HepG2 (cell line): Measurements from ENCODE around the gene ARMH4. TPM values are rescaled to one million over a fixed set of nuclear protein-coding genes. Genes with fewer than 3 reads are reported as not detected.

Experiments
- ATAC-seq: fragments of 200-7000 bp; cut with Tn5 transposase; 3 replicates; pipeline ENCODE4 v1.9.1; 2020; ENCODE audit warnings: mild to moderate bottlenecking, moderate library complexity
- BruUV-seq: library from RNA; stranded (reverse); fragments of 400-500 nt; replicated peaks from 2 replicates; lab custom pipeline; 2021; lab: Mats Ljungman, UMichigan
- CTCF ChIA-PET: fragments of 300-600 bp; formaldehyde crosslinking; extraction: SDS; loops from one replicate; lab custom pipeline; 2021; ENCODE audit warnings: low total read pairs, inconsistent platforms, low intra/inter-chr PET ratio; lab: Yijun Ruan, JAX
- POLR2A ChIA-PET: fragments of 350-600 bp; sonication (Branson Sonifier 250); formaldehyde crosslinking; loops from one replicate; lab custom pipeline; 2020; ENCODE audit warnings: antibody characterized with exemption, inconsistent platforms; lab: Yijun Ruan, JAX
- DNase-seq: peaks from one replicate; pipeline ENCODE4 v3.0.0-alpha.2; 2015; ENCODE audit warnings: low spot score
- FAIRE-seq: peaks from 3 replicates; lab custom pipeline; 2011; peaks lifted over from hg19 to GRCh38; lab: Jason Lieb, UNC
- H2AFZ ChIP-seq: one replicate; pipeline ENCODE4 v1.6.1; 2011; ENCODE audit warnings: low read length, inconsistent platforms
- H3K27ac ChIP-seq: fragments of 300-600 bp; 3 replicates; pipeline ENCODE4 v1.8.0; 2011; ENCODE audit warnings: mixed run types, mild to moderate bottlenecking, mixed read lengths, low read length, inconsistent platforms; ENCODE audit not compliant: insufficient read depth; ENCODE audit errors: extremely low read length
- H3K27me3 ChIP-seq, 2 experiments: fragments of 200-600 bp in 1 of 2; 2 replicates in 1 of 2; 3 replicates in 1 of 2; pipeline versions ENCODE4 v1.6.0 to v1.8.0; 2011; ENCODE audit warnings: low read length in 2 of 2, mild to moderate bottlenecking in 2 of 2, moderate library complexity in 2 of 2, inconsistent platforms in 1 of 2; ENCODE audit not compliant: insufficient read depth in 2 of 2, control insufficient read depth in 1 of 2
- H3K36me3 ChIP-seq, 2 experiments: fragments of 200-600 bp in 1 of 2; replicated peaks in 1 of 2; 2 replicates in 1 of 2; 3 replicates in 1 of 2; pipeline versions ENCODE4 v1.5.1 to v1.8.0; 2011; ENCODE audit warnings: low read length in 2 of 2, inconsistent platforms in 1 of 2; ENCODE audit not compliant: insufficient read depth in 2 of 2, control insufficient read depth in 1 of 2
- H3K4me1 ChIP-seq: 2 replicates; pipeline ENCODE4 v1.5.1; 2012; ENCODE audit warnings: low read length, inconsistent platforms; ENCODE audit not compliant: insufficient read depth
- H3K4me2 ChIP-seq: 2 replicates; pipeline ENCODE4 v1.6.0; 2011; ENCODE audit warnings: low read depth, low read length, inconsistent platforms
- H3K4me3 ChIP-seq, 3 experiments: fragments of 200-600 bp in 1 of 3; sonication (generic), shearing (Covaris generic) in 1 of 3; replicated peaks in 1 of 3; 2 replicates each; pipeline ENCODE4 v1.5.1; 2011 to 2016; ENCODE audit warnings: low read length in 3 of 3, inconsistent platforms in 2 of 3, low read depth in 2 of 3, mild to moderate bottlenecking in 2 of 3, control low read depth in 1 of 3, mixed read lengths in 1 of 3; ENCODE audit not compliant: insufficient read depth in 1 of 3
- H3K79me2 ChIP-seq: one replicate; pipeline ENCODE4 v1.6.1; 2011; ENCODE audit warnings: low read length, inconsistent platforms; ENCODE audit not compliant: insufficient read depth
- H3K9ac ChIP-seq: 2 replicates; pipeline ENCODE4 v1.6.0; 2011; ENCODE audit warnings: mild to moderate bottlenecking, low read depth, low read length, inconsistent platforms; ENCODE audit not compliant: insufficient read depth
- H3K9me3 ChIP-seq: 2 replicates; pipeline ENCODE4 v1.5.1; 2012; ENCODE audit warnings: mild to moderate bottlenecking, low read length
- H4K20me1 ChIP-seq: 2 replicates; pipeline ENCODE4 v1.6.0; 2011; ENCODE audit warnings: inconsistent platforms, mild to moderate bottlenecking, low read length, moderate library complexity; ENCODE audit not compliant: insufficient read depth
- ARNT2 ChIP-seq: sonication (generic); formaldehyde crosslinking; IDR thresholded peaks from 2 replicates; pipeline ENCODE4 v1.8.0; 2022; ENCODE audit warnings: mild to moderate bottlenecking, low read depth, missing genetic modification reagents, moderate library complexity
- CBX5 ChIP-seq: sonication (generic); formaldehyde crosslinking; IDR thresholded peaks from 2 replicates; pipeline ENCODE4 v1.4.0; 2020; ENCODE audit warnings: missing genetic modification reagents, borderline replicate concordance
- CEBPB ChIP-seq: IDR thresholded peaks from 2 replicates; pipeline ENCODE4 v1.6.1; 2011; ENCODE audit warnings: low read depth, low read length, improper control_type of control experiment, borderline replicate concordance
- EED ChIP-seq: sonication (generic); formaldehyde crosslinking; IDR thresholded peaks from 2 replicates; pipeline ENCODE4 v1.5.0; 2020; ENCODE audit warnings: mild to moderate bottlenecking, missing genetic modification reagents
- MAFG ChIP-seq: sonication (generic); formaldehyde crosslinking; IDR thresholded peaks from 2 replicates; pipeline ENCODE4 v1.5.1; 2020; ENCODE audit warnings: mild to moderate bottlenecking, missing genetic modification reagents
- MEIS2 ChIP-seq: sonication (generic); formaldehyde crosslinking; IDR thresholded peaks from 2 replicates; pipeline ENCODE4 v1.9.0; 2021; ENCODE audit warnings: mild to moderate bottlenecking, missing genetic modification reagents
- NCOA5 ChIP-seq: sonication (generic); formaldehyde crosslinking; IDR thresholded peaks from 2 replicates; pipeline ENCODE4 v1.4.0; 2020; ENCODE audit warnings: missing genetic modification reagents
- TP53 ChIP-seq: sonication (generic); formaldehyde crosslinking; conservative IDR thresholded peaks from 2 replicates; pipeline ENCODE4 v1.4.0; 2020; ENCODE audit warnings: missing genetic modification reagents
- ZNF160 ChIP-seq: sonication (generic); formaldehyde crosslinking; IDR thresholded peaks from 2 replicates; pipeline ENCODE4 v1.8.0; 2022; ENCODE audit warnings: mild to moderate bottlenecking, inconsistent platforms, missing genetic modification reagents
- ZNF292 ChIP-seq: sonication (generic); formaldehyde crosslinking; IDR thresholded peaks from 2 replicates; pipeline ENCODE4 v1.8.1; 2022; ENCODE audit warnings: mild to moderate bottlenecking, low read depth, missing genetic modification reagents, borderline replicate concordance
- ZNF569 ChIP-seq: sonication (generic); formaldehyde crosslinking; IDR thresholded peaks from 2 replicates; pipeline ENCODE4 v1.5.0; 2020; ENCODE audit warnings: mild to moderate bottlenecking, missing genetic modification reagents, moderate library complexity, borderline replicate concordance
- ZNF580 ChIP-seq: IDR thresholded peaks from 2 replicates; pipeline ENCODE4 v1.6.1; 2016; ENCODE audit warnings: low read depth, borderline replicate concordance
- WGBS: methylation state at CpG from one replicate; pipeline ENCODE4 v1.1.6; 2017; ENCODE audit warnings: low lambda C conversion rate; 5-methylcytosine and 5-hydroxymethylcytosine counted together
- in situ Hi-C: cut with HindIII; loops from 2 replicates; pipeline ENCODE4 v1.10.0; 2017; ENCODE audit warnings: low pct_unique_long_range_greater_than_20kb; ENCODE audit not compliant: extremely low pct_ligation_motif_present
- intact Hi-C: fragments of 100-400 bp; cut with micrococcal nuclease; formaldehyde crosslinking; loops from one replicate; pipeline ENCODE4 v1.10.0; 2022; ENCODE audit not compliant: unreplicated experiment
- polyA plus RNA-seq, 8 experiments: library from polyadenylated mRNA; depleted of rRNA in 3 of 8; stranded (reverse) in 7 of 8; unstranded in 1 of 8; fragments of >200 nt; fragmentation: Illumina TruSeq in 4 of 8; extraction: Trizol in 4 of 8; gene quantifications; 2 replicates each; pipeline versions ENCODE4 v1.2.1 to v1.2.3, GENCODE V29; 2011 to 2016; ENCODE audit warnings: low read depth in 4 of 8, missing spikeins in 1 of 8, mixed read lengths in 1 of 8; ENCODE audit not compliant: insufficient read depth in 1 of 8
- total RNA-seq, 5 experiments: library from RNA; depleted of rRNA; stranded (reverse); fragments of >200 nt; fragmentation: Illumina TruSeq; extraction: Trizol; gene quantifications; 2 replicates each; pipeline ENCODE4 v1.2.3, GENCODE V29; 2016; ENCODE audit warnings: low read depth in 1 of 5
- TF ChIP-seq, protein P1 (sequence below): sonication (generic); formaldehyde crosslinking; IDR thresholded peaks from 2 replicates; pipeline ENCODE4 v1.4.0; 2020; ENCODE audit warnings: mild to moderate bottlenecking, low read depth, missing genetic modification reagents
- TF ChIP-seq, protein P2 (sequence below): sonication (generic); formaldehyde crosslinking; IDR thresholded peaks from 2 replicates; pipeline ENCODE4 v1.4.0; 2020; ENCODE audit warnings: missing genetic modification reagents
- TF ChIP-seq, protein P3 (sequence below): sonication (generic); formaldehyde crosslinking; IDR thresholded peaks from 2 replicates; pipeline ENCODE4 v1.4.0; 2020; ENCODE audit warnings: missing genetic modification reagents, mild to moderate bottlenecking, borderline replicate concordance
- TF ChIP-seq, protein P4 (sequence below): sonication (generic); formaldehyde crosslinking; IDR thresholded peaks from 2 replicates; pipeline ENCODE4 v1.5.0; 2020; ENCODE audit warnings: missing genetic modification reagents, mild to moderate bottlenecking, borderline replicate concordance

The ARMH4 gene
- total and polyA plus RNA-seq, 2 of the 13 experiments (the other 11 are each of a cell fraction or from before 2014, with no cell fraction given) = 0.02 to 0.18 TPM

DNA sequence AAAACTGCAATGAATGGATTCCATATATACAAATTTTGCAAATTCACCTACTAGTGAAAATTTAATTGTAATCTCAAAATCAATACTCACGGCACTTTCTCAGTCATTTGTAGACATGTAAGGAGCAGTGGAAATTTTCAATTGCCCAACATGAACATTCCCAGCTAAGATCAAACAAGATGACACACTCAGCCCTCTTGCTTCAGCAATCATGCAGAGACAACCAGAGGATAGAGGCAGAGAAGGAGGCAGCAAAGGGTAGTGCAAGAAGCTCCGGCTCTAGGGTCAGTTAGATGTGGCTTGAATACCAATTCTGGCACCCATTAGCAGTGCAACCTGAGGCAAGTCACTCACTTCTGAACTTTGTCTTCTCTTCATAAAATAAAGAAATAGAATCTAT, 194.6 kb downstream of the ARMH4 start:
- Histone ChIP-seq H3K4me2 (no peak overlapping the region), H3K4me1 (peaks cover 13% of the 10 kb centered on the region), H3K9ac (no peak overlapping the region), H3K9me3 (no peaks in the 10 kb centered on the region), H3K27ac (no peak overlapping the region), H3K36me3 (no peaks in the 10 kb centered on the region), H3K79me2 (no peaks in the 10 kb centered on the region), H4K20me1 (no peaks in the 10 kb centered on the region), H3K27me3 (peaks cover 0 to 5% of the 10 kb centered on the region in 2 experiments; a peak in 2 of 5 replicates), H3K4me3 (no peak overlapping the region), H2AFZ (no peak overlapping the region)
- CTCF ChIA-PET = no interaction called here
- WGBS = 5% methylated on average over 2 of the region's 2 CpGs
- POLR2A ChIA-PET = no interaction called here
- no TSS peak for BruUV-seq
- in situ Hi-C loops (no loop called here), intact Hi-C loops (no loop called here)
- DNase-seq (no peak), ATAC-seq (no peak), FAIRE-seq (no peak)
- no peak for TF ChIP-seq ZNF580 (CRISPR knock-in tag)
- TF ChIP-seq, protein P1, sequence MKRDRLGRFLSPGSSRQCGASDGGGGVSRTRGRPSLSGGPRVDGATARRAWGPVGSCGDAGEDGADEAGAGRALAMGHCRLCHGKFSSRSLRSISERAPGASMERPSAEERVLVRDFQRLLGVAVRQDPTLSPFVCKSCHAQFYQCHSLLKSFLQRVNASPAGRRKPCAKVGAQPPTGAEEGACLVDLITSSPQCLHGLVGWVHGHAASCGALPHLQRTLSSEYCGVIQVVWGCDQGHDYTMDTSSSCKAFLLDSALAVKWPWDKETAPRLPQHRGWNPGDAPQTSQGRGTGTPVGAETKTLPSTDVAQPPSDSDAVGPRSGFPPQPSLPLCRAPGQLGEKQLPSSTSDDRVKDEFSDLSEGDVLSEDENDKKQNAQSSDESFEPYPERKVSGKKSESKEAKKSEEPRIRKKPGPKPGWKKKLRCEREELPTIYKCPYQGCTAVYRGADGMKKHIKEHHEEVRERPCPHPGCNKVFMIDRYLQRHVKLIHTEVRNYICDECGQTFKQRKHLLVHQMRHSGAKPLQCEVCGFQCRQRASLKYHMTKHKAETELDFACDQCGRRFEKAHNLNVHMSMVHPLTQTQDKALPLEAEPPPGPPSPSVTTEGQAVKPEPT (CRISPR knock-in tag) = no peak
- TF ChIP-seq CBX5 (CRISPR knock-in tag) = no peak
- TF ChIP-seq MAFG = no peak
- TF ChIP-seq, protein P2, sequence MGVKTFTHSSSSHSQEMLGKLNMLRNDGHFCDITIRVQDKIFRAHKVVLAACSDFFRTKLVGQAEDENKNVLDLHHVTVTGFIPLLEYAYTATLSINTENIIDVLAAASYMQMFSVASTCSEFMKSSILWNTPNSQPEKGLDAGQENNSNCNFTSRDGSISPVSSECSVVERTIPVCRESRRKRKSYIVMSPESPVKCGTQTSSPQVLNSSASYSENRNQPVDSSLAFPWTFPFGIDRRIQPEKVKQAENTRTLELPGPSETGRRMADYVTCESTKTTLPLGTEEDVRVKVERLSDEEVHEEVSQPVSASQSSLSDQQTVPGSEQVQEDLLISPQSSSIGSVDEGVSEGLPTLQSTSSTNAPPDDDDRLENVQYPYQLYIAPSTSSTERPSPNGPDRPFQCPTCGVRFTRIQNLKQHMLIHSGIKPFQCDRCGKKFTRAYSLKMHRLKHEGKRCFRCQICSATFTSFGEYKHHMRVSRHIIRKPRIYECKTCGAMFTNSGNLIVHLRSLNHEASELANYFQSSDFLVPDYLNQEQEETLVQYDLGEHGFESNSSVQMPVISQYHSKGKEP (CRISPR knock-in tag) = no peak
- TF ChIP-seq ZNF569 (CRISPR knock-in tag) = no peak
- TF ChIP-seq NCOA5 (CRISPR knock-in tag) = no peak
- no peak for TF ChIP-seq MEIS2 (CRISPR knock-in tag)
- no peak for TF ChIP-seq TP53
- no peak for TF ChIP-seq EED (CRISPR knock-in tag)
- TF ChIP-seq ZNF160 (CRISPR knock-in tag) = no peak
- TF ChIP-seq, protein P3, sequence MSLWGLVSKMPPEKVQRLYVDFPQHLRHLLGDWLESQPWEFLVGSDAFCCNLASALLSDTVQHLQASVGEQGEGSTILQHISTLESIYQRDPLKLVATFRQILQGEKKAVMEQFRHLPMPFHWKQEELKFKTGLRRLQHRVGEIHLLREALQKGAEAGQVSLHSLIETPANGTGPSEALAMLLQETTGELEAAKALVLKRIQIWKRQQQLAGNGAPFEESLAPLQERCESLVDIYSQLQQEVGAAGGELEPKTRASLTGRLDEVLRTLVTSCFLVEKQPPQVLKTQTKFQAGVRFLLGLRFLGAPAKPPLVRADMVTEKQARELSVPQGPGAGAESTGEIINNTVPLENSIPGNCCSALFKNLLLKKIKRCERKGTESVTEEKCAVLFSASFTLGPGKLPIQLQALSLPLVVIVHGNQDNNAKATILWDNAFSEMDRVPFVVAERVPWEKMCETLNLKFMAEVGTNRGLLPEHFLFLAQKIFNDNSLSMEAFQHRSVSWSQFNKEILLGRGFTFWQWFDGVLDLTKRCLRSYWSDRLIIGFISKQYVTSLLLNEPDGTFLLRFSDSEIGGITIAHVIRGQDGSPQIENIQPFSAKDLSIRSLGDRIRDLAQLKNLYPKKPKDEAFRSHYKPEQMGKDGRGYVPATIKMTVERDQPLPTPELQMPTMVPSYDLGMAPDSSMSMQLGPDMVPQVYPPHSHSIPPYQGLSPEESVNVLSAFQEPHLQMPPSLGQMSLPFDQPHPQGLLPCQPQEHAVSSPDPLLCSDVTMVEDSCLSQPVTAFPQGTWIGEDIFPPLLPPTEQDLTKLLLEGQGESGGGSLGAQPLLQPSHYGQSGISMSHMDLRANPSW (CRISPR knock-in tag) = no peak
- TF ChIP-seq ZNF292 = no peak
- no peak for TF ChIP-seq ARNT2
- no peak for TF ChIP-seq CEBPB
- TF ChIP-seq, protein P4, sequence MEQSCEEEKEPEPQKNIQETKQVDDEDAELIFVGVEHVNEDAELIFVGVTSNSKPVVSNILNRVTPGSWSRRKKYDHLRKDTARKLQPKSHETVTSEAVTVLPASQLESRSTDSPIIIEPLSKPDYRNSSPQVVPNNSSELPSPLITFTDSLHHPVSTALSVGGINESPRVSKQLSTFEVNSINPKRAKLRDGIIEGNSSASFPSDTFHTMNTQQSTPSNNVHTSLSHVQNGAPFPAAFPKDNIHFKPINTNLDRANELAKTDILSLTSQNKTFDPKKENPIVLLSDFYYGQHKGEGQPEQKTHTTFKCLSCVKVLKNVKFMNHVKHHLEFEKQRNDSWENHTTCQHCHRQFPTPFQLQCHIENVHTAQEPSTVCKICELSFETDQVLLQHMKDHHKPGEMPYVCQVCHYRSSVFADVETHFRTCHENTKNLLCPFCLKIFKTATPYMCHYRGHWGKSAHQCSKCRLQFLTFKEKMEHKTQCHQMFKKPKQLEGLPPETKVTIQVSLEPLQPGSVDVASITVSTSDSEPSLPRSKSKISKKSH (CRISPR knock-in tag) = no peak
